Measurements from ENCODE around the gene ANKRD36C.
"Not testable (repeated sequence)": the region's sequence is repeated elsewhere in the genome, so short reads cannot be mapped to it uniquely, and the experiment has no call there.

Gene ANKRD36C

GRCh38 chr2:96022701-96023447 lies 31.2 kb upstream of the ANKRD36C start:
- not testable (repeated sequence) for H3K36me3 ChIP-seq (ENCODE audit: control insufficient read depth, insufficient read depth, low read length); H3K27ac ChIP-seq (ENCODE audit: insufficient read depth, low read length, poor library complexity, severe bottlenecking); H3K4me3 ChIP-seq (ENCODE audit: insufficient read depth, low read depth, low read length, poor library complexity, severe bottlenecking); H3K27me3 ChIP-seq (replicated peaks; ENCODE audit: control insufficient read depth, insufficient read depth, low read length, poor library complexity, severe bottlenecking); H3K4me1 ChIP-seq (ENCODE audit: control insufficient read depth, insufficient read depth, low read length, poor library complexity, severe bottlenecking); H3K9me3 ChIP-seq (ENCODE audit: control insufficient read depth, low read length)
- DNase-seq, result peak; percentile 53 to 61 (median 53)

GRCh38 chr2:96022126-96022525 lies 30.5 kb upstream of the ANKRD36C start:
- not testable (repeated sequence) for H3K4me1 ChIP-seq (ENCODE audit: control insufficient read depth, insufficient read depth, low read length, poor library complexity, severe bottlenecking); H3K9me3 ChIP-seq (ENCODE audit: control insufficient read depth, low read length); H3K4me3 ChIP-seq (ENCODE audit: insufficient read depth, low read depth, low read length, poor library complexity, severe bottlenecking); DNase-seq; H3K36me3 ChIP-seq (ENCODE audit: control insufficient read depth, insufficient read depth, low read length); H3K27ac ChIP-seq (ENCODE audit: insufficient read depth, low read length, poor library complexity, severe bottlenecking); H3K27me3 ChIP-seq (replicated peaks; ENCODE audit: control insufficient read depth, insufficient read depth, low read length, poor library complexity, severe bottlenecking)

GRCh38 chr2:96021142-96021541 lies 29.5 kb upstream of the ANKRD36C start:
- not testable (repeated sequence) for H3K4me3 ChIP-seq (ENCODE audit: insufficient read depth, low read depth, low read length, poor library complexity, severe bottlenecking); DNase-seq; H3K27ac ChIP-seq (ENCODE audit: insufficient read depth, low read length, poor library complexity, severe bottlenecking); H3K36me3 ChIP-seq (ENCODE audit: control insufficient read depth, insufficient read depth, low read length); H3K4me1 ChIP-seq (ENCODE audit: control insufficient read depth, insufficient read depth, low read length, poor library complexity, severe bottlenecking); H3K9me3 ChIP-seq (ENCODE audit: control insufficient read depth, low read length); H3K27me3 ChIP-seq (replicated peaks; ENCODE audit: control insufficient read depth, insufficient read depth, low read length, poor library complexity, severe bottlenecking)

- not testable (repeated sequence) for H3K4me3 ChIP-seq (ENCODE audit: insufficient read depth, low read depth, low read length, poor library complexity, severe bottlenecking); H3K27me3 ChIP-seq (replicated peaks; ENCODE audit: control insufficient read depth, insufficient read depth, low read length, poor library complexity, severe bottlenecking); H3K36me3 ChIP-seq (ENCODE audit: control insufficient read depth, insufficient read depth, low read length); DNase-seq; H3K9me3 ChIP-seq (ENCODE audit: control insufficient read depth, low read length); H3K4me1 ChIP-seq (ENCODE audit: control insufficient read depth, insufficient read depth, low read length, poor library complexity, severe bottlenecking); H3K27ac ChIP-seq (ENCODE audit: insufficient read depth, low read length, poor library complexity, severe bottlenecking)
These were observed 28.4 kb upstream of the ANKRD36C start for GRCh38 chr2:96019909-96020590.

GRCh38 chr2:96016321-96016720 lies 24.7 kb upstream of the ANKRD36C start:
- H3K4me1 ChIP-seq (ENCODE audit: control insufficient read depth, insufficient read depth, low read length, poor library complexity, severe bottlenecking); H3K36me3 ChIP-seq (ENCODE audit: control insufficient read depth, insufficient read depth, low read length); DNase-seq: not testable (repeated sequence)

GRCh38 chr2:96012792-96013264 lies 21.2 kb upstream of the ANKRD36C start:
- not testable (repeated sequence) for H3K36me3 ChIP-seq (ENCODE audit: control insufficient read depth, insufficient read depth, low read length); H3K27me3 ChIP-seq (replicated peaks; ENCODE audit: control insufficient read depth, insufficient read depth, low read length, poor library complexity, severe bottlenecking); H3K9me3 ChIP-seq (ENCODE audit: control insufficient read depth, low read length); H3K4me3 ChIP-seq (ENCODE audit: insufficient read depth, low read depth, low read length, poor library complexity, severe bottlenecking); H3K4me1 ChIP-seq (ENCODE audit: control insufficient read depth, insufficient read depth, low read length, poor library complexity, severe bottlenecking); DNase-seq; H3K27ac ChIP-seq (ENCODE audit: insufficient read depth, low read length, poor library complexity, severe bottlenecking)

More at GRCh38 chr2:96016321-96016720, 24.7 kb upstream of the ANKRD36C start:
- not testable (repeated sequence) for H3K4me3 ChIP-seq (ENCODE audit: insufficient read depth, low read depth, low read length, poor library complexity, severe bottlenecking); H3K27me3 ChIP-seq (replicated peaks; ENCODE audit: control insufficient read depth, insufficient read depth, low read length, poor library complexity, severe bottlenecking); H3K9me3 ChIP-seq (ENCODE audit: control insufficient read depth, low read length); H3K27ac ChIP-seq (ENCODE audit: insufficient read depth, low read length, poor library complexity, severe bottlenecking)

GRCh38 chr2:96012086-96012791 lies 20.6 kb upstream of the ANKRD36C start:
- not testable (repeated sequence) for H3K36me3 ChIP-seq (ENCODE audit: control insufficient read depth, insufficient read depth, low read length); H3K9me3 ChIP-seq (ENCODE audit: control insufficient read depth, low read length); H3K4me1 ChIP-seq (ENCODE audit: control insufficient read depth, insufficient read depth, low read length, poor library complexity, severe bottlenecking); H3K27ac ChIP-seq (ENCODE audit: insufficient read depth, low read length, poor library complexity, severe bottlenecking); H3K27me3 ChIP-seq (replicated peaks; ENCODE audit: control insufficient read depth, insufficient read depth, low read length, poor library complexity, severe bottlenecking); H3K4me3 ChIP-seq (ENCODE audit: insufficient read depth, low read depth, low read length, poor library complexity, severe bottlenecking); DNase-seq

GRCh38 chr2:96011129-96011455 lies 19.5 kb upstream of the ANKRD36C start:
- H3K4me3 ChIP-seq (ENCODE audit: insufficient read depth, low read depth, low read length, poor library complexity, severe bottlenecking); H3K4me1 ChIP-seq (ENCODE audit: control insufficient read depth, insufficient read depth, low read length, poor library complexity, severe bottlenecking); H3K27me3 ChIP-seq (replicated peaks; ENCODE audit: control insufficient read depth, insufficient read depth, low read length, poor library complexity, severe bottlenecking); H3K36me3 ChIP-seq (ENCODE audit: control insufficient read depth, insufficient read depth, low read length); H3K9me3 ChIP-seq (ENCODE audit: control insufficient read depth, low read length); H3K27ac ChIP-seq (ENCODE audit: insufficient read depth, low read length, poor library complexity, severe bottlenecking): not testable (repeated sequence)
- DNase-seq, result peak in 1 of 3 donors; percentile 18

- not testable (repeated sequence) for H3K9me3 ChIP-seq (ENCODE audit: control insufficient read depth, low read length); H3K36me3 ChIP-seq (ENCODE audit: control insufficient read depth, insufficient read depth, low read length); H3K4me1 ChIP-seq (ENCODE audit: control insufficient read depth, insufficient read depth, low read length, poor library complexity, severe bottlenecking); H3K27me3 ChIP-seq (replicated peaks; ENCODE audit: control insufficient read depth, insufficient read depth, low read length, poor library complexity, severe bottlenecking)
- Histone ChIP-seq H3K4me3 (ENCODE audit: insufficient read depth, low read depth, low read length, poor library complexity, severe bottlenecking) (peak overlapping the region; percentile 25), H3K27ac (ENCODE audit: insufficient read depth, low read length, poor library complexity, severe bottlenecking) (peak overlapping the region; percentile 45)
- peak; percentile 92 to 96 (median 93) for DNase-seq
These were observed 18.9 kb upstream of the ANKRD36C start for GRCh38 chr2:96010320-96011128.

All from effector memory CD4-positive, alpha-beta T cell (primary cell).